ENCODE data around the gene BUB1B.
"Not testable (repeated sequence)": the region's sequence is repeated elsewhere in the genome, so short reads cannot be mapped to it uniquely, and the experiment has no call there.

The BUB1B gene

DNA sequence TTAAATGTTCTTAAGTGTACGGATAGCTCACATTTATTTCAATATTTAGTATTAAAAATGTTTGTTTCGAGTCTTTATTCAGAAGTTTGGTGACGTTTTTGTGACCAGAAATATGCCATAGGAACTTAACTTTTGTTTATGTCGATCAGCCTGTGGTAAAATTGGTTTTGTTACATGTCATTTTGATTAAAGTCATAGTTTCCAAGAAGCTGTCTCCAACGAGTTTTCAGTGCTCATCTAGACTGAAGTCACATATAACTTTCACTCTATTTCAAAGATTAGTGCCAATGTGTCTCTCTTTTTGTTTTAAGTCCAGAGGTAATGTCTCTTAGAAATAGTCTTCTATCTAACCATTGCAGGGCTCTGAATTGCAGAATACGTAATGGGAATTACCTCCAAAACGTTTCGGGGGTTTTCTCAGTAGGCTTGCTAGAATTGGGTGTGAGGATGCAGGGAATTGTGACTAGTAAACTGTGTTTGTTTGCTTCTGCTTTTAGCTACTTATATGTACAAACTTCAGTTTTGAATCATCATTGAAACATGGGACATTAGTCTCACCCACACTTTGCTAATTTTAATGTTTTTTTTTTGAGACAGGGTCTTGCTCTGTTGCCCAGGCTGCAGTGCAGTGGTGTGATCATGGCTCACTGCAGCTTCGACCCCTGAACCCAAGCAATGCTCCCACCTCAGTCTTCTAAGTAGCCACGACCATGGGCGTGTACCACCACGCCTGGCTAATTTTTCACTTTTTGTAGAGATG is 3.0 kb downstream of the BUB1B start:
- no peak overlapping the region for H2AFZ ChIP-seq (ENCODE audit: low read depth)
- peak overlapping the region; percentile 76 for H3K4me2 ChIP-seq
- H3K4me3 ChIP-seq (IDR thresholded peaks at IDR 0.05; ENCODE audit: insufficient read depth, low read depth, low read length), result no peak overlapping the region
- peaks cover 16% of the 10 kb centered on the region for H3K36me3 ChIP-seq (ENCODE audit: insufficient read depth)
- no peaks in the 10 kb centered on the region; the same call in 1 of the 2 replicates for H4K20me1 ChIP-seq (ENCODE audit: insufficient read depth)
- TF ChIP-seq, protein P1, sequence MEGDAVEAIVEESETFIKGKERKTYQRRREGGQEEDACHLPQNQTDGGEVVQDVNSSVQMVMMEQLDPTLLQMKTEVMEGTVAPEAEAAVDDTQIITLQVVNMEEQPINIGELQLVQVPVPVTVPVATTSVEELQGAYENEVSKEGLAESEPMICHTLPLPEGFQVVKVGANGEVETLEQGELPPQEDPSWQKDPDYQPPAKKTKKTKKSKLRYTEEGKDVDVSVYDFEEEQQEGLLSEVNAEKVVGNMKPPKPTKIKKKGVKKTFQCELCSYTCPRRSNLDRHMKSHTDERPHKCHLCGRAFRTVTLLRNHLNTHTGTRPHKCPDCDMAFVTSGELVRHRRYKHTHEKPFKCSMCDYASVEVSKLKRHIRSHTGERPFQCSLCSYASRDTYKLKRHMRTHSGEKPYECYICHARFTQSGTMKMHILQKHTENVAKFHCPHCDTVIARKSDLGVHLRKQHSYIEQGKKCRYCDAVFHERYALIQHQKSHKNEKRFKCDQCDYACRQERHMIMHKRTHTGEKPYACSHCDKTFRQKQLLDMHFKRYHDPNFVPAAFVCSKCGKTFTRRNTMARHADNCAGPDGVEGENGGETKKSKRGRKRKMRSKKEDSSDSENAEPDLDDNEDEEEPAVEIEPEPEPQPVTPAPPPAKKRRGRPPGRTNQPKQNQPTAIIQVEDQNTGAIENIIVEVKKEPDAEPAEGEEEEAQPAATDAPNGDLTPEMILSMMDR (conservative IDR thresholded peaks at IDR 0.05; ENCODE audit: low read depth, low read length), result no peak
- no peaks in the 10 kb centered on the region for H3K27me3 ChIP-seq (ENCODE audit: insufficient read depth, low read depth)
- no peak overlapping the region for H3K9ac ChIP-seq
- H3K4me1 ChIP-seq (ENCODE audit: low read depth, poor library complexity, severe bottlenecking), result peaks cover 25% of the 10 kb centered on the region
- H3K79me2 ChIP-seq (ENCODE audit: insufficient read depth, low read depth), result peaks cover 77% of the 10 kb centered on the region
- no peak overlapping the region for H3K27ac ChIP-seq

DNA sequence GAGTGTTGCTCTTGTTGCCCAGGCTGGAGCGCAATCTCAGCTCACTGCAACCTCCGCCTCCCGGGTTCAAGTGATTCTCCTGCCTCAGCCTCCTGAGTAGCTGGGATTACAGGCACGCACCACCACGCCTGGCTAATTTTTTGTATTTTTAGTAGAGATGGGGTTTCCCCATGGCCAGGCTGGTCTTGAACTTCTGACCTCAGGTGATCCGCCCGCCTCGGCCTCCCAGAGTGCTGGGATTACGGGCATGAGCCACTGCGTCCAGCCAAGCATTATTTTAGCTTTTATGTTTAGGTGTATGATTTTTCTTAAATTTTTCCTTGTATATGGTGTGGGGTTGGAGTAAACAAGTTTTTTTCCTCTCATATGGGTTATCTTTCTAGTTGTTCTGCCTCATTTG is 6.5 kb downstream of the BUB1B start:
- peaks cover 72% of the 10 kb centered on the region for H3K79me2 ChIP-seq (ENCODE audit: insufficient read depth, low read depth)
- not testable (repeated sequence) for H3K4me2 ChIP-seq; H3K27ac ChIP-seq; H3K27me3 ChIP-seq (ENCODE audit: insufficient read depth, low read depth); H3K4me3 ChIP-seq (IDR thresholded peaks at IDR 0.05; ENCODE audit: insufficient read depth, low read depth, low read length); H3K9ac ChIP-seq; H4K20me1 ChIP-seq (ENCODE audit: insufficient read depth); H2AFZ ChIP-seq (ENCODE audit: low read depth)
- peaks cover 16% of the 10 kb centered on the region for H3K4me1 ChIP-seq (ENCODE audit: low read depth, poor library complexity, severe bottlenecking)
- peaks cover 30% of the 10 kb centered on the region for H3K36me3 ChIP-seq (ENCODE audit: insufficient read depth)

DNA sequence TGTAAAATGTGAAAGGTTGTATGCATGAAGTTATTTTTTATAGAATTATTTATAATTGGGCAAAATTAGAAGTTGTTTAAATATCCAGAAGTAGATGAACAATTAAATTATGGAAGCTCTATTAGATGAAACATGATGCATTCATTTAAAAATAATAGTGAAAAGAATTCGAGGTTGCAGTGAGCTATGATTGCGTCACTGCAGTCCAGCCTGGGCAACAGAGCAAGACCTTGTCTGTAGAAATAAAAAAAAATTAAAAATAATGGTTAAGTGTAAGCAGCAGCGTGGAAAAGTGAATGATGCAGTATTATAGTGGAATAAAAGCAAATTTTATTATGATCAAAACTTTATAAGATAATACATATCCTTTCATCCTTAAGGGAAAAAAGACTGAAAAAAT is 14.3 kb downstream of the BUB1B start:
- no peak overlapping the region for H3K4me2 ChIP-seq
- no peaks in the 10 kb centered on the region for H4K20me1 ChIP-seq (ENCODE audit: insufficient read depth)
- no peak overlapping the region for H3K27ac ChIP-seq
- no peaks in the 10 kb centered on the region; the same call in 1 of the 2 replicates for H3K79me2 ChIP-seq (ENCODE audit: insufficient read depth, low read depth)
- H2AFZ ChIP-seq (ENCODE audit: low read depth), result no peak overlapping the region
- H3K4me3 ChIP-seq (IDR thresholded peaks at IDR 0.05; ENCODE audit: insufficient read depth, low read depth, low read length), result no peak overlapping the region
- no peaks in the 10 kb centered on the region for H3K27me3 ChIP-seq (ENCODE audit: insufficient read depth, low read depth)
- no peak overlapping the region for H3K9ac ChIP-seq
- TF ChIP-seq, protein P1 (conservative IDR thresholded peaks at IDR 0.05; ENCODE audit: low read depth, low read length), result no peak
- peaks cover 17% of the 10 kb centered on the region; the same call in 1 of the 2 replicates for H3K36me3 ChIP-seq (ENCODE audit: insufficient read depth)
- peaks cover 20% of the 10 kb centered on the region for H3K4me1 ChIP-seq (ENCODE audit: low read depth, poor library complexity, severe bottlenecking)

DNA sequence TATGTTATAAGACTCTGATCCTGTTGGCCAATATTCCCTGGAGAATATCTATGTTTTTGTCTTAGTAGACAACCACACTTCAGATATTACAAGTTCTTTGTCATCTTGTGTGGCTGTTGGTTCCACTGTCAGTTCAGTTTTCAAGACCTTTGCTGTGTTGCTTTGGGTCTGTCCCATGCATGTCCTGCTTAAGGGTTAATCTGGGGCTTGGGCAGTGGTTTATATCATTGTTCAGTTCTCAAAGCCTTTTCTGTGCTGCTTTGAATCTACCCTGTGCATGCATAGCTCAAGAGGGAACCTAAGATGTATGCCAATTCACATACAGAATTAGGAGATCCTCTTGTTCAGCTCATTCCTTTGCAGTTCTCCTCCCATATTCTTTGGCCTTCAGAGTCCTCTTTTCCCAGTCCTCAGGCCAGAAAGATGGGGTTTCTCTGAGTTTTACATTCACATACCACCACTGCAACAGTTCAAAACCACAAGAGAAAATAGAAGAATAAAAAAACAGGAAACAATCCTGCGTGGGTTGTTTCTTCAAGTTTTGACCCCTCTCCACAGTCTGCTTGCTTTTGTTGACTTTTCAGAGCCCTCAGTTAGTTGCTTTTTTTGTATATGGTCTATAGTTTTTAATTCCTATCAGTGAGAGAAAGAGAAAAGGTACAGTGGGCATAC is 21.6 kb downstream of the BUB1B start:
- H3K9ac ChIP-seq, result no peak overlapping the region
- H3K79me2 ChIP-seq (ENCODE audit: insufficient read depth, low read depth), result no peaks in the 10 kb centered on the region; the same call in 1 of the 2 replicates
- H3K4me3 ChIP-seq (IDR thresholded peaks at IDR 0.05; ENCODE audit: insufficient read depth, low read depth, low read length), result no peak overlapping the region
- H4K20me1 ChIP-seq (ENCODE audit: insufficient read depth), result no peaks in the 10 kb centered on the region
- H3K27me3 ChIP-seq (ENCODE audit: insufficient read depth, low read depth), result no peaks in the 10 kb centered on the region
- H3K27ac ChIP-seq, result peak overlapping the region; percentile 16; the same call in 1 of the 2 replicates
- no peak overlapping the region for H2AFZ ChIP-seq (ENCODE audit: low read depth)
- peaks cover 4% of the 10 kb centered on the region; the same call in 1 of the 2 replicates for H3K36me3 ChIP-seq (ENCODE audit: insufficient read depth)
- H3K4me2 ChIP-seq, result peak overlapping the region; percentile 18; the same call in 1 of the 2 replicates
- TF ChIP-seq, protein P1 (conservative IDR thresholded peaks at IDR 0.05; ENCODE audit: low read depth, low read length), result no peak
- H3K4me1 ChIP-seq (ENCODE audit: low read depth, poor library complexity, severe bottlenecking), result peaks cover 48% of the 10 kb centered on the region

Data from KMS-11 (cell line).